BE2C (cell line): ENCODE measurements around the gene ARHGAP8.
A peak's percentile ranks its signal among the peaks of the same experiment; 100 is the strongest.

ENCODE experiments used
- DNase-seq: peaks from one replicate; pipeline ENCODE4 v3.0.0-alpha.2; 2020
- H3K27me3 ChIP-seq: fragments of 250-450 bp; sonication (Bioruptor Pico); 2 replicates; pipeline ENCODE4 v1.5.1; 2020; ENCODE audit warnings: mild to moderate bottlenecking
- H3K36me3 ChIP-seq: fragments of 250-450 bp; sonication (Bioruptor Pico); 2 replicates; pipeline ENCODE4 v1.5.1; 2020; ENCODE audit warnings: mild to moderate bottlenecking
- H3K4me1 ChIP-seq: fragments of 250-450 bp; sonication (Bioruptor Pico); 2 replicates; pipeline ENCODE4 v1.5.1; 2020
- H3K4me3 ChIP-seq: 2 replicates; pipeline ENCODE4 v1.5.1; 2011; ENCODE audit warnings: low read depth, low read length
- H3K9me3 ChIP-seq: fragments of 250-450 bp; sonication (Bioruptor Pico); 2 replicates; pipeline ENCODE4 v1.5.1; 2020
- TF ChIP-seq, protein P1 (sequence below): IDR thresholded peaks from 2 replicates; pipeline ENCODE4 v1.5.1; 2012; ENCODE audit warnings: mild to moderate bottlenecking, low read depth, low read length

ARHGAP8 gene

DNA sequence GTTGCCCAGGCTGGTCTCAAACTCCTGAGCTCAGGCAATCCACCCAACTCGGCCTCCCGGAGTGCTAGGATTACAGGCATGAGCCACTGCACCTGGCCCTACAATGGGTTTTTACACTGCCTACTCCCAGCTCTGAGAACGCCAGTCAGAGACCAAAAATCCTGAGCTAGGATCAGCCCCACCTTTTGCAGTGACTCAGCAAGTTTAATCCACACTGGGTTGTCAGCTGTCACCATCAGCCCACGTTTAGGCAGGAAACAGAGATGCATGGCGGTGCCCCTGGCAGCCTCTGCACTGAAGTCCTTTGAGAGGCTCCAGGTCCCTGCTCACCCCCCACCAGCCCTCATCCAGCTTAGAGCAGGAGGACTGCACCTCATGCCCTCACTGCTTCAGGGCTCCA, 117.6 kb downstream of the ARHGAP8 start:
- TF ChIP-seq, protein P1, sequence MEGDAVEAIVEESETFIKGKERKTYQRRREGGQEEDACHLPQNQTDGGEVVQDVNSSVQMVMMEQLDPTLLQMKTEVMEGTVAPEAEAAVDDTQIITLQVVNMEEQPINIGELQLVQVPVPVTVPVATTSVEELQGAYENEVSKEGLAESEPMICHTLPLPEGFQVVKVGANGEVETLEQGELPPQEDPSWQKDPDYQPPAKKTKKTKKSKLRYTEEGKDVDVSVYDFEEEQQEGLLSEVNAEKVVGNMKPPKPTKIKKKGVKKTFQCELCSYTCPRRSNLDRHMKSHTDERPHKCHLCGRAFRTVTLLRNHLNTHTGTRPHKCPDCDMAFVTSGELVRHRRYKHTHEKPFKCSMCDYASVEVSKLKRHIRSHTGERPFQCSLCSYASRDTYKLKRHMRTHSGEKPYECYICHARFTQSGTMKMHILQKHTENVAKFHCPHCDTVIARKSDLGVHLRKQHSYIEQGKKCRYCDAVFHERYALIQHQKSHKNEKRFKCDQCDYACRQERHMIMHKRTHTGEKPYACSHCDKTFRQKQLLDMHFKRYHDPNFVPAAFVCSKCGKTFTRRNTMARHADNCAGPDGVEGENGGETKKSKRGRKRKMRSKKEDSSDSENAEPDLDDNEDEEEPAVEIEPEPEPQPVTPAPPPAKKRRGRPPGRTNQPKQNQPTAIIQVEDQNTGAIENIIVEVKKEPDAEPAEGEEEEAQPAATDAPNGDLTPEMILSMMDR: no peak
- Histone ChIP-seq H3K9me3 (peaks cover 3% of the 10 kb centered on the region; the same call in 1 of the 2 replicates), H3K27me3 (no peaks in the 10 kb centered on the region), H3K4me3 (no peak overlapping the region), H3K4me1 (peaks cover 3% of the 10 kb centered on the region; the same call in 1 of the 2 replicates), H3K36me3 (peaks cover 7% of the 10 kb centered on the region; the same call in 1 of the 2 replicates)
- peak; percentile 54 for DNase-seq

DNA sequence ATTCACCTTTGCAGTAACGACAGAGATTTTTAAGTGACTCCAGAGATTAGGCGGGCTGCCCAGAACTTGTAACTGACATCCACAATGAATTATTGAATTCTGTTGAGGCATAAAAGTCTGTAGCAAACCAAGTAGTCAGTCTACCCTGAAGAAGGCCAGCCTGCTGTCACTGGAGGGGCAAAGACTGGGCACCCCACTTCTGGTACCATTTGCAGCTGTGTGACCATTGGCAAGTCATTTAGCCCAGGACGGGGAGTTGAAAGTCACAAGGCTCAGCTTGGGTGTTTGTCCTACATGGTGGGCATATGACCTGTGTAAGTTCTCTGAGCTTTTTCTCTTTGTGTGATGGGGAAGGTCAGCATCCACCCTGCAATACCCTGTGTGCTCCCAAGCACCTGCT, 119.4 kb downstream of the ARHGAP8 start:
- DNase-seq: no peak
- Histone ChIP-seq H3K4me1 (peaks cover 3% of the 10 kb centered on the region; the same call in 1 of the 2 replicates), H3K27me3 (no peaks in the 10 kb centered on the region), H3K9me3 (peaks cover 3% of the 10 kb centered on the region; the same call in 1 of the 2 replicates), H3K36me3 (peaks cover 7% of the 10 kb centered on the region), H3K4me3 (no peak overlapping the region)
- TF ChIP-seq, protein P1: no peak

DNA sequence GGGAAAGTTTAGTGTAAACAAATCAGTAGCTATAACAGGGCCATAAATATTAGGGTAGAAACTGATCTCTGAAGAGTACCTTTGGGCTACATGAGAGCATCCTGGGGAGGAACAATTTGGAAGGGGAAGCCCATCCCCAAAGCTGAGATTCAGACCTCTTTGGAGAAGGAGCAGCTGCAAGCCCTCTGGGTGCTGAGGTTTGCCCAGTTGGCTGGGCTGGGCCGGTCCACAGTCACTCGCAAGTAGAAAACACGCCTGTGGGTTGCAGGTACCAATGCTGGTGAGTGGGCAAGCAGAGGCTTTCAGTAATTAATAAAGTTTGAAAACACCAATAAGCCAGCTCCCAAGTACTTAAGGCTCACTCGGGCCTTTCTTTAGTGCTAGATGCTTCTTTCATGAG, 124.5 kb downstream of the ARHGAP8 start:
- peaks cover 2% of the 10 kb centered on the region for H3K9me3 ChIP-seq
- TF ChIP-seq, protein P1: no peak
- H3K36me3 ChIP-seq: peaks cover 7% of the 10 kb centered on the region
- no peak for DNase-seq
- H3K4me3 ChIP-seq: no peak overlapping the region
- H3K4me1 ChIP-seq: no peaks in the 10 kb centered on the region
- no peaks in the 10 kb centered on the region for H3K27me3 ChIP-seq

DNA sequence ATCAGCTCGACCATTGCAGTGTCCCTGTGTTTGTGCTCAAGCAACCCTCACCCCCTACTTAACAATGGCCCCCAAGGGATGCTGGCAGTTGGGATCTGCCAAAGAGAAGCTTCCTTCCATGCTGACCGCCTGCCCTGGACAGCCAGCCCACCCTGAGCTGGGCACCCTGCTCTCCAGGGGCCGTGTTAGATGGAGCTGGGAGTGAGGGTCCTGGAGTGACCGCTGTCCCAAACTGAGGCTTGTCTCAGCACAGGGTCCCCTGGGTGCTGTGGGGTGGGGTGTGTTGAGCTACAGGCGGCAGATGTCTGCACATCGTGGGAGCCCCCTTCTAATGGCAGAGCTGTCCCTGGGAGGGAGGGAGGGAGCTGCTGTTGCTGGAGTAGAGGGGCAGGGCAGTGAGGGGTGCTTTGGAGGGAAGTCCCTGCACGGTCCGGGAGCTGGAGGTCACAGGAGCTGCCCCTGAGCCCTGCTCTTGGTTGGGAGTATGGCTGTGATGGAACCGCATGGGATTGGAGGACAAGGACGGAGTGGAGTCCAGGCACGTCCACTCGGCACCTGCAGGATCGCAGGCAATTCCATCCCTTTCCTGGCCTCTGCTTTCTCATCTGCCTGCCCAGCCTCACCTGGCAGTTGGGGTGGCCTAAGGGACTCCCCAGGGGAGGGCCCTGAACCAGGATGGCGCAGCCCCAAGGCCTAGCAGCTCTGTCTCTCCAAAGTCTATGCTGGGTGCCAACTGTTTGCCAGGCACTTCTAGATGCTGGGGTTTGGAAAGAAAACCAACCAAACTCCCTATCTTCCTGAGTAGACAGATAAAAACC, 126.3 kb downstream of the ARHGAP8 start:
- no peaks in the 10 kb centered on the region for H3K27me3 ChIP-seq
- no peak for DNase-seq
- H3K36me3 ChIP-seq: peaks cover 9% of the 10 kb centered on the region
- no peaks in the 10 kb centered on the region; the same call in none of the 2 replicates for H3K9me3 ChIP-seq
- no peaks in the 10 kb centered on the region for H3K4me1 ChIP-seq
- TF ChIP-seq, protein P1: no peak
- no peak overlapping the region for H3K4me3 ChIP-seq

DNA sequence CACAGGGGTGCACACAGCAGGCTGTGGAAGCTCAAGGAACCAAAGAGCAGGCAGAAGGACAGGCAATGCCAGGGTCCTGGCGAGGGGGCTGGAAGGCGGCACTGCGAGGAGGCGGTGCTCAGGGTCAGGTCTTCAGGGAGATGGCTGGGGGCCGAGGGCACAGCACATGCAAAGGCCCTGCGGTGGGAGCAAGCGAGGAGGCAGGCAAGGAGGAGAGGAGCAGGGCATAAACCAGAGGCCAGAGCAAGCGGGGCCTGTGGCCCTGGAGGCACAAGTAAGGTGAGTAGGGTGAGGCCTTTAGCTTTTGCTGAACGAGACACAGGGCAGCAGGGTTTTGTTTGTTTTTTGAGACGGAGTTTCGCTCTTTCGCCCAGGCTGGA, 126.9 kb downstream of the ARHGAP8 start:
- H3K4me1 ChIP-seq: no peaks in the 10 kb centered on the region
- no peak for DNase-seq

More for the DNA sequence above, 126.9 kb downstream of the ARHGAP8 start:
- Histone ChIP-seq H3K4me3 (no peak overlapping the region), H3K36me3 (peaks cover 9% of the 10 kb centered on the region), H3K27me3 (no peaks in the 10 kb centered on the region), H3K9me3 (no peaks in the 10 kb centered on the region; the same call in none of the 2 replicates)
- TF ChIP-seq, protein P1: no peak
